Measurements from ENCODE around the gene F11R. TPM values are rescaled to one million over a fixed set of nuclear protein-coding genes. Genes with fewer than 3 reads are reported as not detected.

F11R gene
- total RNA-seq, 1 experiment from 2014 or later = 69.2 TPM

DNA sequence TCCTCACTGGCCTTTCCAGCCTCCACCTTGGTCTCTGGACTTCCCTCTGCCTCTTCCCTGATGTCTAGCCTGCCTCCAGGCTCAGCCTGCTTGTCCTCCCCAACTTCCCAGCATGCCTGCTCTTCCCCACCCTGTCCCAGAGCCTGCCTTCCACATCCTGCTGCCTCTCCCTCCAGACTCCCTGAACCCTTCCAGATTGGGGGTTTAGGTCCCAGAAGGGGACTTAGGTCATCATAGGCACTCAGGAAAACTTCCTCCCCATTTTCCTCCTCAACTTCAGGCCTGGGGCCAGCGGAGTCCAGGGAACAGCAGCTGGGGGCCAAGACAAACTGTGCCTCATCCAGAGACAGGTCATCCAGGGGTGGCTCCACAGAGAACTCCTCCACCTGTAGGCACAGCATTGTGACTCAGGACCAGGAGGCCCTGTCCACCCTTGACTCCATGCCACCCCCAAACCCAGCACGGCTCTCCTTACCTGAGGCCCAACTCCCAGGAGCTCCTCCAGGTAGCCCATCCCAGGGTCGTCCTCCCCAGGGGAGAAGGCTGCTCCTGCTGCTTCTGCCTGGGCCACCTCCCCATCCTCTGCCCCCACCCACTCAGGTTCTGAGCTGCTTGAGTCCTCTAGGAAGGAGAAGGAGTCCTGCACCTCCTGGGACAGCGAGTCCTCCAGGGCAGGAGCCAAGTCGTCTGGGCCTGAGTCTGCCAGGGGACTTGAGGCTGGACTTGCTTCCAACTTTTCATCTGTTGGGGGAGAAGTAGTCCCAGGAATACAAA is 28.2 kb upstream of the F11R start:
- Histone ChIP-seq H4K20me1 (ENCODE audit: low read length) (no peaks in the 10 kb centered on the region), H3K4me1 (ENCODE audit: insufficient read depth, low read length) (peaks cover 12% of the 10 kb centered on the region), H3K27ac (ENCODE audit: low read length) (no peak overlapping the region), H3K9ac (ENCODE audit: low read length) (no peak overlapping the region), H3K79me2 (ENCODE audit: low read length) (peaks cover 16% of the 10 kb centered on the region), H3K4me3 (ENCODE audit: low read length) (no peak overlapping the region), H3K36me3 (ENCODE audit: low read depth, low read length) (peaks cover 4% of the 10 kb centered on the region; the same call in 1 of the 2 replicates), H3K9me2 (replicated peaks; ENCODE audit: low read length) (no peaks in the 10 kb centered on the region), H2AFZ (ENCODE audit: low read length) (no peak overlapping the region), H3K9me3 (ENCODE audit: low read length) (peaks cover 6% of the 10 kb centered on the region; the same call in 1 of the 2 replicates), H3K27me3 (ENCODE audit: low read length) (no peaks in the 10 kb centered on the region), H3F3A (ENCODE audit: low read length, unreplicated experiment) (no peaks in the 10 kb centered on the region), H3K4me2 (ENCODE audit: low read length) (no peak overlapping the region)
- no peak for TF ChIP-seq EZH2phosphoT487 (IDR thresholded peaks at IDR 0.05; ENCODE audit: borderline replicate concordance, low read length)
- no peak for TF ChIP-seq EZH2 (IDR thresholded peaks at IDR 0.05; ENCODE audit: low read length, unreplicated experiment)
- no peak for TF ChIP-seq CTCF (conservative IDR thresholded peaks at IDR 0.05; ENCODE audit: low read depth, low read length)
- DNase-seq = no peak
- intact Hi-C loops (cut with micrococcal nuclease) = no loop called here
- no TSS peak for BruUV-seq (replicated peaks)
- ATAC-seq = no peak
- POLR2A ChIA-PET (ENCODE audit: unreplicated experiment) = no interaction called here
- CTCF ChIA-PET = no interaction called here

DNA sequence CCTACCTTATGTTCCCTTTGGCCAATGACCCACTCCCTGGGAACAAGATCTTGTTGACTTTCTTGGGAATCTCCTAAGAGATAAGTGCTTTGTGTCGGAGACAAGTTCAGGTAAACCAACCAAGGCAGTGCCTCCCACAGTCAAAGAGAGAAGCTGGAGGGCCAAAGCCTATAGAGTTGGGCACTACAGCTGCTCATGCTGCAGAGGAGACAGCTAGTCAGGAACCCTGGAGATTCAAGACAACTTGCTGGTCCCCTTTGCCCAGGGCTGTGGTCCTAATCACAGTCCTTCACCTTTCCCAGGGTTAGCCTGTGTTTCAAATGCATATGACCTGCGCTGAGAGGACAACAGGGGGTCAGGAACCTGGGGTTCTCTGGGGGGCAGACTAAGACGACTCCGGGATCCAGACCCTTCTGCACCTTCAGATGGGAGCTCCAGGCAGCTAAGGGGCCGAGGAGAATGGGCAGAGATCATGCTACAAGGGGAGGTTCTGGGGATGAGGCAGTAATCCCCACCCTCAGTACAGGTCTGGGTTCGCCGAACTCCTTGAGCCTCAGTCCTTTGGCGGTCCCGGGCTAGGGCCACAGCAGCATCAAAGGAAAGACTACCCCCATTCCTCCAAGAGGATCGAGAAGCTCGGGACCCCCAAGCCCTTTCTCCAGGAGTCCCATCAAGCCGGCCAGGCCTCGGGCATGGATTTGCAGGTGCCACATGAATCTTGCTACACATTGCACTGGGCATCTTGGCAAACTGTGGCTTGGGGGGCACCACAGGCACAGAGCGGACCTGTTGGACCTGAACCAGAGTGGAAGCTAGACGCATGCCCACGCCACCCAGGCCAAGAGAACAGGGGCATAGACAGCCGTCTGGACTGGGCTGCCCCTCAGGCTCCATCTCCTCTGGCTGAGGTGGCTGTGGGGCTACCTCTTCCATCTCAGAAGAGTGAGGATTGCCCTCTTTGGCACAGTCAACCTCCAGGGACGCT is 26.8 kb upstream of the F11R start:
- Histone ChIP-seq H3K4me2 (ENCODE audit: low read length) (no peak overlapping the region), H3K36me3 (ENCODE audit: low read depth, low read length) (peaks cover 10% of the 10 kb centered on the region), H3K27me3 (ENCODE audit: low read length) (no peaks in the 10 kb centered on the region), H3K9ac (ENCODE audit: low read length) (no peak overlapping the region), H3K27ac (ENCODE audit: low read length) (no peak overlapping the region), H3K79me2 (ENCODE audit: low read length) (peaks cover 29% of the 10 kb centered on the region), H4K20me1 (ENCODE audit: low read length) (no peaks in the 10 kb centered on the region), H3K4me3 (ENCODE audit: low read length) (no peak overlapping the region), H3K9me3 (ENCODE audit: low read length) (peaks cover 6% of the 10 kb centered on the region; the same call in 1 of the 2 replicates), H2AFZ (ENCODE audit: low read length) (no peak overlapping the region), H3K9me2 (replicated peaks; ENCODE audit: low read length) (no peaks in the 10 kb centered on the region), H3F3A (ENCODE audit: low read length, unreplicated experiment) (no peaks in the 10 kb centered on the region), H3K4me1 (ENCODE audit: insufficient read depth, low read length) (peaks cover 13% of the 10 kb centered on the region)
- intact Hi-C loops (cut with micrococcal nuclease) = no loop called here
- ATAC-seq (no peak), DNase-seq (no peak)
- CTCF ChIA-PET = no interaction called here
- no peak for TF ChIP-seq CTCF (conservative IDR thresholded peaks at IDR 0.05; ENCODE audit: low read depth, low read length)
- no peak for TF ChIP-seq EZH2 (IDR thresholded peaks at IDR 0.05; ENCODE audit: low read length, unreplicated experiment)
- no peak for TF ChIP-seq EZH2phosphoT487 (IDR thresholded peaks at IDR 0.05; ENCODE audit: borderline replicate concordance, low read length)
- BruUV-seq (replicated peaks) = no TSS peak
- POLR2A ChIA-PET (ENCODE audit: unreplicated experiment) = no interaction called here
